NB4 (cell line): ENCODE measurements around the gene MYLIP.

Experiments
- CTCF ChIP-seq: IDR thresholded peaks from one replicate; pipeline ENCODE4 v1.5.1; 2012; ENCODE audit warnings: low read depth, low read length
- MYC ChIP-seq: IDR thresholded peaks from 2 replicates; pipeline ENCODE4 v1.6.1; 2011; ENCODE audit warnings: low read depth, low read length
- POLR2A ChIP-seq: IDR thresholded peaks from 2 replicates; pipeline ENCODE4 v1.6.1; 2011; ENCODE audit warnings: mild to moderate bottlenecking; ENCODE audit not compliant: insufficient read length; ENCODE audit errors: extremely low read depth

- TF ChIP-seq CTCF (no peak), POLR2A (no peak), MYC (no peak)
Measured at GRCh38 chr6:16184551-16184950, 55.7 kb downstream of the MYLIP start.
